ENCODE measurements around the gene LILRB1. TPM values are rescaled to one million over a fixed set of nuclear protein-coding genes. Genes with fewer than 3 reads are reported as not detected.
"Not testable (repeated sequence)": the region's sequence is repeated elsewhere in the genome, so short reads cannot be mapped to it uniquely, and the experiment has no call there.

LILRB1 gene
- total RNA-seq (2013), result 65.0 TPM
- polyA plus RNA-seq (100 to 1,000 TPM in 1 of 3 donors, 10 to 100 TPM in 2; 27.2 to 317 (median 60.6) TPM), polyA minus RNA-seq (94.5 and 164 TPM in 2 replicates), total RNA-seq (32.8 to 187 (median 100.0) reads per million in 11 experiments)

DNA sequence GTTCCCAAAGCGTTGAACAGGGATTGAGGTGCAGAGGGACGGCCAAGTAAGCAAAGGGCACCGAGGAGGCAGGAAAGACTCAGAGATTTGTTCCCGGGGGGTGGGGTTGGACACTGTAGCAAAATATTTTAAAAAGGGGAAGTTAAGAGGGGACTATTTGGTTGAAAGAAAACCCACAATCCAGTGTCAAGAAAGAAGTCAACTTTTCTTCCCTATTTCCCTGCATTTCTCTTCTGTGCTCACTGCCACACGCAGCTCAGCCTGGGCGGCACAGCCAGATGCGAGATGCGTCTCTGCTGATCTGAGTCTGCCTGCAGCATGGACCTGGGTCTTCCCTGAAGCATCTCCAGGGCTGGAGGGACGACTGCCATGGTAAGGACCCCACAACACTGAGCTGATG is at the start of gene LILRB1:
TSS of gene LILRB1 (plus strand) at position 223 of the 400 bp plus-strand sequence. CDS start 590 bp downstream, outside the sequence.
- H3K9me3 ChIP-seq (replicated peaks in 1 of 2; ENCODE audit: control insufficient read depth in 1 of 2, insufficient read depth in 1 of 2, low read length in 2 of 2); H3K27me3 ChIP-seq (ENCODE audit: control insufficient read depth in 2 of 2, insufficient read depth in 2 of 2, low read length in 2 of 2); H3K9me3 Mint-ChIP-seq: not testable (repeated sequence)
- H3K4me3 Mint-ChIP-seq, result peak within 1 kb of the TSS; percentile 99 to 100
- intact Hi-C loops (cut with micrococcal nuclease), result loop anchor here (5.0 kb wide), 3 partner anchors 33 to 58 kb away; partner anchors contain the start of genes LILRA1 (in 1 of the 2) and LILRA2 (in 1 of the 2)
- H3K36me3 ChIP-seq (replicated peaks in 1 of 2; ENCODE audit: control insufficient read depth in 1 of 2, insufficient read depth in 2 of 2, low read length in 2 of 2), result peaks cover 35 to 39% of the 10 kb centered on the region in 2 donors
- H3K27ac Mint-ChIP-seq, result peak within 1 kb of the TSS; percentile 88 to 96 (median 91)
- peaks cover 0 to 10% (median 3%) of the 10 kb centered on the region in 3 donors for H3K27me3 Mint-ChIP-seq (ENCODE audit: low read depth in 3 of 3)
- H3K4me3 ChIP-seq (replicated peaks in 1 of 3; ENCODE audit: low read depth in 2 of 3, low read length in 3 of 3), result peak within 1 kb of the TSS; percentile 84 to 97 (median 94)
- 0% methylated on average over 7 of the region's 9 CpGs for WGBS (ENCODE audit: insufficient coverage)
- peak within 1 kb of the TSS; percentile 68 for H3K9ac ChIP-seq (ENCODE audit: insufficient read depth, low read length, poor library complexity, severe bottlenecking)
- peaks cover 21% of the 10 kb centered on the region for H3K79me2 ChIP-seq (ENCODE audit: insufficient read depth, low read length)
- peak; percentile 53 to 73 (median 71) for DNase-seq
- H3K4me2 ChIP-seq (replicated peaks; ENCODE audit: extremely low read depth, low read length, poor library complexity, severe bottlenecking), result peak within 1 kb of the TSS; percentile 92
- peaks cover 63% of the 10 kb centered on the region for H3K4me1 Mint-ChIP-seq
- H3K4me1 ChIP-seq (ENCODE audit: control insufficient read depth in 1 of 2, insufficient read depth in 2 of 2, low read length in 2 of 2), result peaks cover 41 to 52% of the 10 kb centered on the region in 2 donors
- H4K20me1 ChIP-seq (ENCODE audit: insufficient read depth, low read length), result peaks cover 44% of the 10 kb centered on the region
- peaks cover 37 to 43% of the 10 kb centered on the region in 2 donors for H3K36me3 Mint-ChIP-seq
- H3K27ac ChIP-seq (ENCODE audit: low read depth in 1 of 2, low read length in 2 of 2), result peak within 1 kb of the TSS; percentile 70 to 84
- peak within 1 kb of the TSS; percentile 83 for H2AFZ ChIP-seq (ENCODE audit: insufficient read depth, low read depth, low read length, poor library complexity, severe bottlenecking)

DNA sequence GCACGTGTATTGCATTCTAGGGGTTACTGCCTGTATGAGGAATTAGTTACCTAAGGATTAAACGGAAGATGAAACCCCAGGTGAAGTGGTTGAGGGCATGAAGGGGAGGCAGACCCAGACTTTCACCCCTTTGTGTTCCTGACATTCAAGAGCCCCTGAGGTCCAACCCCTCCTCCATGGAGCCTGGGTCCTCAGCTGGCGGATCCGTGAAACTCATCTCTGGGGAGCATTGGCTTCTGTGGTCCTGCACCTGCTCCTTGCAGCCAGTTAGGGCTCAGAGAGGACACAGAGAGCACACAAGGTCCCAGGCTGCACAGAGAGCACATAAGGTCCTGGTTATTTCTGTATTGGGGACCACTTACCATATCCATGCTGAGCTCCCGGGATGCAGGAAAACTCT is 43.9 kb upstream of the LILRB1 start:
- Histone ChIP-seq H3K36me3 (replicated peaks in 1 of 2; ENCODE audit: control insufficient read depth in 1 of 2, insufficient read depth in 2 of 2, low read length in 2 of 2) (peaks cover 37 to 51% of the 10 kb centered on the region in 2 donors), H3K4me1 (ENCODE audit: control insufficient read depth in 1 of 2, insufficient read depth in 2 of 2, low read length in 2 of 2) (peaks cover 0 to 4% of the 10 kb centered on the region in 2 donors), H3K9me3 (replicated peaks in 1 of 2; ENCODE audit: control insufficient read depth in 1 of 2, insufficient read depth in 1 of 2, low read length in 2 of 2) (no peaks in the 10 kb centered on the region), H3K4me2 (replicated peaks; ENCODE audit: extremely low read depth, low read length, poor library complexity, severe bottlenecking) (no peak overlapping the region), H3K79me2 (ENCODE audit: insufficient read depth, low read length) (peaks cover 32% of the 10 kb centered on the region), H3K27ac (ENCODE audit: low read depth in 1 of 2, low read length in 2 of 2) (no peak overlapping the region), H3K27me3 (ENCODE audit: control insufficient read depth in 2 of 2, insufficient read depth in 2 of 2, low read length in 2 of 2) (no peaks in the 10 kb centered on the region), H3K9ac (ENCODE audit: insufficient read depth, low read length, poor library complexity, severe bottlenecking) (no peak overlapping the region), H4K20me1 (ENCODE audit: insufficient read depth, low read length) (peaks cover 64% of the 10 kb centered on the region), H3K4me3 (replicated peaks in 1 of 3; ENCODE audit: low read depth in 2 of 3, low read length in 3 of 3) (no peak overlapping the region), H2AFZ (ENCODE audit: insufficient read depth, low read depth, low read length, poor library complexity, severe bottlenecking) (no peak overlapping the region)
- H3K4me3 Mint-ChIP-seq, result no peak overlapping the region
- H3K9me3 Mint-ChIP-seq, result peaks cover 0 to 9% (median 5%) of the 10 kb centered on the region in 7 donors
- H3K36me3 Mint-ChIP-seq, result peaks cover 67 to 81% of the 10 kb centered on the region in 2 donors
- no peak for DNase-seq
- TF ChIP-seq, protein P1, sequence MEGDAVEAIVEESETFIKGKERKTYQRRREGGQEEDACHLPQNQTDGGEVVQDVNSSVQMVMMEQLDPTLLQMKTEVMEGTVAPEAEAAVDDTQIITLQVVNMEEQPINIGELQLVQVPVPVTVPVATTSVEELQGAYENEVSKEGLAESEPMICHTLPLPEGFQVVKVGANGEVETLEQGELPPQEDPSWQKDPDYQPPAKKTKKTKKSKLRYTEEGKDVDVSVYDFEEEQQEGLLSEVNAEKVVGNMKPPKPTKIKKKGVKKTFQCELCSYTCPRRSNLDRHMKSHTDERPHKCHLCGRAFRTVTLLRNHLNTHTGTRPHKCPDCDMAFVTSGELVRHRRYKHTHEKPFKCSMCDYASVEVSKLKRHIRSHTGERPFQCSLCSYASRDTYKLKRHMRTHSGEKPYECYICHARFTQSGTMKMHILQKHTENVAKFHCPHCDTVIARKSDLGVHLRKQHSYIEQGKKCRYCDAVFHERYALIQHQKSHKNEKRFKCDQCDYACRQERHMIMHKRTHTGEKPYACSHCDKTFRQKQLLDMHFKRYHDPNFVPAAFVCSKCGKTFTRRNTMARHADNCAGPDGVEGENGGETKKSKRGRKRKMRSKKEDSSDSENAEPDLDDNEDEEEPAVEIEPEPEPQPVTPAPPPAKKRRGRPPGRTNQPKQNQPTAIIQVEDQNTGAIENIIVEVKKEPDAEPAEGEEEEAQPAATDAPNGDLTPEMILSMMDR (IDR thresholded peaks at IDR 0.05), result no peak
- no peak overlapping the region for H3K27ac Mint-ChIP-seq
- 100% methylated on average over 2 of the region's 5 CpGs for WGBS (ENCODE audit: insufficient coverage)
- intact Hi-C loops (cut with micrococcal nuclease), result no loop called here
- peaks cover 0 to 1% (median 0%) of the 10 kb centered on the region in 3 donors for H3K27me3 Mint-ChIP-seq (ENCODE audit: low read depth in 3 of 3)
- peaks cover 59% of the 10 kb centered on the region for H3K4me1 Mint-ChIP-seq

All from CD14-positive monocyte (primary cell).